Measurements from ENCODE around the gene BMP8A.

GRCh38 chr1:39533442-39533841 lies 42.0 kb downstream of the BMP8A start:
- TF ChIP-seq CTCF (tag by site-specific recombination; IDR thresholded peaks at IDR 0.05): no peak
- TF ChIP-seq REST (tag by site-specific recombination; IDR thresholded peaks at IDR 0.05): no peak
- no peak for TF ChIP-seq ZNF394 (tag by site-specific recombination; IDR thresholded peaks at IDR 0.05; ENCODE audit: borderline replicate concordance)
- no peak for TF ChIP-seq ZNF274 (IDR thresholded peaks at IDR 0.05; ENCODE audit: low read length)
- no peak for TF ChIP-seq ZNF274 (tag by site-specific recombination; IDR thresholded peaks at IDR 0.05; ENCODE audit: borderline replicate concordance)
- TF ChIP-seq BCL6B (tag by site-specific recombination; IDR thresholded peaks at IDR 0.05): no peak
- no peak for TF ChIP-seq ZNF239 (tag by site-specific recombination; IDR thresholded peaks at IDR 0.05)
- TF ChIP-seq ZNF175 (tag by site-specific recombination; IDR thresholded peaks at IDR 0.05): no peak
- TF ChIP-seq ZNF585B (tag by site-specific recombination; IDR thresholded peaks at IDR 0.05): no peak
- TF ChIP-seq ZBTB20 (tag by site-specific recombination; IDR thresholded peaks at IDR 0.05): no peak
- no peak for TF ChIP-seq ZNF518A (tag by site-specific recombination; conservative IDR thresholded peaks at IDR 0.05; ENCODE audit: low read depth)
- no peak for TF ChIP-seq ZNF580 (tag by site-specific recombination; IDR thresholded peaks at IDR 0.05)
- no peak for TF ChIP-seq ZNF221 (tag by site-specific recombination; IDR thresholded peaks at IDR 0.05; ENCODE audit: borderline replicate concordance)
- TF ChIP-seq INSM2 (tag by site-specific recombination; IDR thresholded peaks at IDR 0.05): no peak

Measured in HEK293 (cell line).